HEK293T (cell line): ENCODE measurements around the gene ZBTB7B.

Source experiments
- CTCF ChIA-PET: fragments of 350-600 bp; formaldehyde crosslinking; extraction: SDS; loops from one replicate; lab custom pipeline; 2021; ENCODE audit warnings: antibody characterized with exemption, inconsistent platforms; lab: Yijun Ruan, JAX
- POLR2A ChIA-PET: fragments of 350-600 bp; formaldehyde crosslinking; extraction: SDS; loops from one replicate; lab custom pipeline; 2020; ENCODE audit warnings: antibody characterized with exemption, inconsistent platforms; lab: Yijun Ruan, JAX
- DNase-seq: peaks from one replicate; pipeline ENCODE4 v3.0.0; 2012; ENCODE audit warnings: mixed read lengths; ENCODE audit errors: extremely low spot score
- ARNT ChIP-seq: fragments of 450-650 bp; IDR thresholded peaks from 2 replicates; pipeline ENCODE4 v1.6.1; 2017; ENCODE audit warnings: mild to moderate bottlenecking
- BHLHE40 ChIP-seq: fragments of 450-650 bp; IDR thresholded peaks from 2 replicates; pipeline ENCODE4 v1.6.1; 2016; ENCODE audit warnings: mild to moderate bottlenecking, moderate library complexity, borderline replicate concordance
- CTBP1 ChIP-seq: fragments of 450-650 bp; IDR thresholded peaks from 2 replicates; pipeline ENCODE4 v1.6.1; 2016; ENCODE audit warnings: borderline replicate concordance
- ELF4 ChIP-seq: fragments of 450-650 bp; IDR thresholded peaks from 2 replicates; pipeline ENCODE4 v1.6.1; 2017; ENCODE audit warnings: antibody characterized with exemption
- FOXA1 ChIP-seq: fragments of 450-650 bp; IDR thresholded peaks from 2 replicates; pipeline ENCODE4 v1.6.1; 2016; ENCODE audit warnings: mild to moderate bottlenecking
- FOXK2 ChIP-seq: fragments of 450-650 bp; IDR thresholded peaks from 2 replicates; pipeline ENCODE4 v1.6.1; 2016; ENCODE audit warnings: mild to moderate bottlenecking
- FOXM1 ChIP-seq: fragments of 450-650 bp; IDR thresholded peaks from 2 replicates; pipeline ENCODE4 v1.6.1; 2017; ENCODE audit warnings: mild to moderate bottlenecking, borderline replicate concordance
- HDGF ChIP-seq: fragments of 450-650 bp; IDR thresholded peaks from 2 replicates; pipeline ENCODE4 v1.6.1; 2017; ENCODE audit warnings: antibody characterized with exemption, borderline replicate concordance
- L3MBTL2 ChIP-seq: fragments of 450-650 bp; conservative IDR thresholded peaks from 2 replicates; pipeline ENCODE4 v1.6.1; 2016; ENCODE audit warnings: mild to moderate bottlenecking
- LEF1 ChIP-seq: fragments of 450-650 bp; IDR thresholded peaks from 2 replicates; pipeline ENCODE4 v1.6.1; 2017; ENCODE audit warnings: mild to moderate bottlenecking, borderline replicate concordance
- NFRKB ChIP-seq: fragments of 450-650 bp; IDR thresholded peaks from 2 replicates; pipeline ENCODE4 v1.6.1; 2016; ENCODE audit warnings: mild to moderate bottlenecking, moderate library complexity
- PKNOX1 ChIP-seq: fragments of 450-650 bp; IDR thresholded peaks from 2 replicates; pipeline ENCODE4 v1.6.1; 2016
- SP1 ChIP-seq: fragments of 450-650 bp; IDR thresholded peaks from 2 replicates; pipeline ENCODE4 v1.6.1; 2017
- SUZ12 ChIP-seq: fragments of 450-650 bp; IDR thresholded peaks from 2 replicates; pipeline ENCODE4 v1.6.1; 2016; ENCODE audit warnings: mild to moderate bottlenecking
- TARDBP ChIP-seq: fragments of 450-650 bp; IDR thresholded peaks from 2 replicates; pipeline ENCODE4 v1.6.1; 2016
- ZNF384 ChIP-seq: fragments of 450-650 bp; IDR thresholded peaks from 2 replicates; pipeline ENCODE4 v1.6.1; 2016

Gene ZBTB7B

GRCh38 chr1:155005076-155006011 lies 2.7 kb downstream of the ZBTB7B start:
- DNase-seq, result no peak
- ChIA-PET CTCF (no interaction called here), POLR2A (interaction anchor here (1.1 to 2.0 kb wide), 3 partner anchors 9 to 49 kb away, joined by 3 to 17 read pairs (median 8); no protein-coding TSS in a partner anchor)
- TF ChIP-seq HDGF (no peak), SUZ12 (no peak), L3MBTL2 (no peak), FOXA1 (no peak), FOXK2 (no peak), SP1 (no peak), TARDBP (no peak), PKNOX1 (no peak), NFRKB (no peak), ARNT (no peak), ZNF384 (no peak), LEF1 (no peak), BHLHE40 (no peak), CTBP1 (no peak), FOXM1 (no peak), ELF4 (no peak)

- peak; percentile 59 for DNase-seq
- ChIA-PET CTCF (interaction anchor here (0.7 kb wide), 1 partner anchor 846 kb away, joined by 4 read pairs; no protein-coding TSS in a partner anchor), POLR2A (interaction anchor here (1.4 to 2.4 kb wide), 2 partner anchors 8 to 11 kb away, joined by 4 to 9 read pairs; no protein-coding TSS in a partner anchor)
- TF ChIP-seq SUZ12 (no peak), L3MBTL2 (no peak), BHLHE40 (no peak), CTBP1 (no peak), ZNF384 (no peak), NFRKB (no peak), ARNT (no peak)
Observed at GRCh38 chr1:155006601-155007101, 4.0 kb downstream of the ZBTB7B start.

GRCh38 chr1:155007251-155007828 lies 4.7 kb downstream of the ZBTB7B start:
- POLR2A ChIA-PET, result interaction anchor here (1.2 to 2.4 kb wide), 4 partner anchors 8 to 46 kb away, joined by 3 to 9 read pairs (median 4); no protein-coding TSS in a partner anchor

GRCh38 chr1:155008015-155008941 lies 5.7 kb downstream of the ZBTB7B start:
- CTCF ChIA-PET, result interaction anchor here (0.7 kb wide), 1 partner anchor 9 kb away, joined by 5 read pairs; no protein-coding TSS in a partner anchor
- DNase-seq, result no peak
- TF ChIP-seq ARNT (no peak), TARDBP (no peak), NFRKB (no peak), BHLHE40 (no peak), ELF4 (no peak), HDGF (no peak)
- POLR2A ChIA-PET, result interaction anchor here (0.6 to 2.4 kb wide), 5 partner anchors 9 to 47 kb away, joined by 3 to 9 read pairs (median 3); partner anchors contain the start of gene FLAD1

More at GRCh38 chr1:155007251-155007828, 4.7 kb downstream of the ZBTB7B start:
- CTCF ChIA-PET, result interaction anchor here (0.7 kb wide), 1 partner anchor 847 kb away, joined by 4 read pairs; no protein-coding TSS in a partner anchor
- no peak for TF ChIP-seq FOXM1
- TF ChIP-seq SUZ12, result no peak
- TF ChIP-seq PKNOX1, result no peak
- TF ChIP-seq TARDBP, result no peak
- TF ChIP-seq SP1, result no peak
- no peak for DNase-seq

GRCh38 chr1:155009221-155009711 lies 6.7 kb downstream of the ZBTB7B start:
- TF ChIP-seq ELF4 (no peak), PKNOX1 (no peak), ARNT (no peak), SP1 (no peak), TARDBP (no peak)
- POLR2A ChIA-PET, result interaction anchor here (0.6 kb wide), 1 partner anchor 8 kb away, joined by 3 read pairs; no protein-coding TSS in a partner anchor
- CTCF ChIA-PET, result no interaction called here
- DNase-seq, result no peak
